Limb (tissue), 2 donors: ENCODE measurements around the gene DDRGK1.
A peak's percentile ranks its signal among the peaks of the same experiment; 100 is the strongest.
"Not testable (repeated sequence)": the region's sequence is repeated elsewhere in the genome, so short reads cannot be mapped to it uniquely, and the experiment has no call there.

Source experiments
- DNase-seq, 2 donors: peaks; one replicate each; pipeline ENCODE4 v3.0.0-alpha.2; 2016; ENCODE audit errors: extremely low spot score in 2 of 2

The DDRGK1 gene

GRCh38 chr20:3183896-3184612 lies 20.4 kb downstream of the DDRGK1 start:
- no peak for DNase-seq

DNA sequence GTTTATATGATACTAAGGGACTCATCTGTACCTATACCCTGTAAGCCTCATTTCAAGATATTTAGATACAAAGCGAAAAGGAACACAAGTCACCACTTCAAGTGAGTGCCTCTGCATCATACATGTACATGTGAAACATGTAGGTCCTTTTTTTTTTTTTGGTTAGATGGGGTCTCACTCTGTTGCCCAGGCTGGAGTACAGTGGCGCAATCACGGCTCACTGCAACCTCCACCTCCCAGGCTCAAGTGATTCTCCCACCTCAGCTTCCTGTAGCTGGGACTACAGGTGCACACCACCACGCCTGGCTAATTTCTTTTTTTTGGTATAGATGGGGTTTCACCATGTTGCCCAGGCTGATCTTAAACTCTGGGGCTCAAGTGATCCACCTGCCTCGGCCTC lies 22.1 kb downstream of the DDRGK1 start:
- DNase-seq, result not testable (repeated sequence)

DNA sequence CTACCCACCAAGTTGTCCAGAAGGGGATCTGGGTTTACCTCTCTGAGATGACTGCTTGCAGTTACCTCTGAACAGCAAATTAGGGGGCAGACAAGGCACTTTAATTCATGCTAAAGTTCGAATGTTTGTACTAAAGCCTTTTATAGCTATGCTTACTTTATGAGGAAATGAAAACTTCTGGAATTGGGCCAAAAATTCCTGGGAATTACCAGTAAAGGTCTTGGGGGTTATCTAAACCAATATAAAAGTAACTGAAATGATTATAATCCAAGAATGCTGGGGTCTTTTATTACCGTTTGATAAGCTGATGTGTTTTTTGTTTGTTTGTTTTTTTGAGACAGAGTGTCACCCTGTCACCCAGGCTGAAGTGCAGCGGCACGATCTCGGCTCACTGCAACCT lies 23.2 kb downstream of the DDRGK1 start:
- DNase-seq, result no peak

DNA sequence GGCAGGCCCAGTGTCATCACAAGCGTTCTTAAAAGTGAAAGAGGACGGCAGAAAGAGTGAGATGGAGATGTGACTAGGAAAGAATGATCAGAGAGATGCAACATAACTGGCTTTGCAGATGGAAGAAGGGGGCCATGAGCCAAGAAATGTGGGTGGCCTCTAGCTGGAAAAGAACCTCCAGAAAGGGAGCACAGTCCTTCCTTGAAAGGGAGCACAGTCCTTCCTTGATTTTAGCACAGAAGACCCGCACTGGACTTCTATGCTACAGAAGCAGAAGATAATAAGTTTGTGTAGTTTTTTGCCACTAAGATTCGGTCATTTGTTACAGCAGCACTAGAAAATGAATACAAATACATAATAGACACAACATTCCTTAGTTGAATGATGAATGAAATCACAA lies 24.2 kb downstream of the DDRGK1 start:
- DNase-seq, result no peak

DNA sequence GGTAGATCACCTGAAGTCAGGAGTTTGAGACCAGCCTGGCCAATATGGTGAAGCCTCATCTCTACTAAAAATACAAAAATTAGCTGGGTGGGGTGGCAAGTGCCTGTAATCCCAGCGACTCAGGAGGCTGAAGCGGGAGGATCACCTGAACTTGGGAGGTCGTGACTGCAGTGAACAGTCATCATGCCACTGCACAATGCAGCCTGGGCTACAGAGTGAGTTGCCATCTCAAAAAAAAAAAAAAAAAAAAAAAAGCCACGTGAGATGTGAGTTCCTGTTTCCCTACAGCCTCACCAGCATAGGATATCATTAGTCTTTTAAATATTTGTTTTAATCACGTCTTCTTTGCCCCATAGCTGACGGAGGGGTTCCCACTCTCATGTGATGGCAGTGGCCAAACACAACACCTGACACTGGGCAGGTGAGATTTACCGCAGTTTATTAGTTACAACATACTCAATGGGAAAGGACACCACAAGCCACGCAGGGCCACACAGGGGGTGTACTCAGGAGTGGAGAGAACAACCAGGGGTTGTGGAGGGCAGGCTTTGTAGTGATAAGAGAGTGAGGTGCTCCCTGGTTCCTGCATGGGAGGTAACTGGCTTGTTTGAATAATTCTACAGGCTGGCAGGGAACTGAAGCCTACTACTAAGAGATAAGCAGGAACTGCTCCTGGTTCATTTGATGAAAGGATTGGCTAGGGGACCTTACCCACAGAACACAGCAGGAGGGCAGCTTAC lies 26.6 kb downstream of the DDRGK1 start:
- DNase-seq, result no peak

GRCh38 chr20:3175270-3175669 lies 29.2 kb downstream of the DDRGK1 start:
- no peak for DNase-seq

GRCh38 chr20:3174442-3175261 lies 29.8 kb downstream of the DDRGK1 start:
- no peak for DNase-seq

DNA sequence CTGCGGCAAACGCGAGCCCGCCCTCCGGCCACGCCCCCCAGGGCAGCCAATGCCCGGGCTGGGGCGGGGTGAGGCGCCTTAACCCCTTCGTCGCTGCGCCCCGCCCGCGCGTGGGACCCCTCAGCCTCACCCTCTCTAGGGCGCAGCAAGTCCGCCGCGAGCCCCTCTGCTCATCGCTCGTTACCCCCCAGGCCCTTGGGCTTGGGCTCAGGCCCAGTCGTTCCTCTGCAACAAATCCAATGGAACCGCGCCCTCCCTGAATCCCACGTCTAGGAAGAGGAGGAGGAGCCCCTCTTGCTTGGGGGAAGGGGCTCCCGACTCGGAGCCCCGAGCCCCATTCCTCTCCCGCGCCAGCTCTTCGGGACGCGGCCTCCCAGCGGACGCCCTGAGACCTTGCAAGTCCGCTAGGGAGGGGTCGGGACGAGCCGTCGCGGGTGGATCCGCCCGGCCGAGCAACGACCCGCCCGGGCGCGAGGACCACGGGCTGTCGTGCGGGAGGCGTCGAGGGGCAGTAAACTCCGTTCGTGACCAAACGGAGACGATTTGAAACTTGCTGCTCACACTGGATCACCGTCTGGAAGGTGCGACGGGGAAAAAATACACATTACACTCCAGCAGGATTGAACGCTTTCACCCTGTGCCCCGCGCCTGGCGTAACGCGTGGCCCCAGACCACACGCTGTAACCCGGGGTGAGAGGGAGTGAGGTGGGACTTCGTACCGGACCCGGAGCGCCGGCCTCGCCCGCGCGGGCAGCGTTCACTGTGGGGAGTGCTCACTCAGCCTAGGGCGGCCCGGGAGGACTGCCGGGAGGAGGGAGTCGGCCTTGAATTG lies 30.7 kb downstream of the DDRGK1 start:
- DNase-seq, result peak; percentile 90 to 96

- peak; percentile 50 to 87 for DNase-seq
Measured at GRCh38 chr20:3172933-3173609, 31.4 kb downstream of the DDRGK1 start, which contains the start of gene LZTS3. Gene LZTS3 (minus strand): TSS chr20:3173549. CDS start chr20:3167163, 6,386 bp downstream.

DNA sequence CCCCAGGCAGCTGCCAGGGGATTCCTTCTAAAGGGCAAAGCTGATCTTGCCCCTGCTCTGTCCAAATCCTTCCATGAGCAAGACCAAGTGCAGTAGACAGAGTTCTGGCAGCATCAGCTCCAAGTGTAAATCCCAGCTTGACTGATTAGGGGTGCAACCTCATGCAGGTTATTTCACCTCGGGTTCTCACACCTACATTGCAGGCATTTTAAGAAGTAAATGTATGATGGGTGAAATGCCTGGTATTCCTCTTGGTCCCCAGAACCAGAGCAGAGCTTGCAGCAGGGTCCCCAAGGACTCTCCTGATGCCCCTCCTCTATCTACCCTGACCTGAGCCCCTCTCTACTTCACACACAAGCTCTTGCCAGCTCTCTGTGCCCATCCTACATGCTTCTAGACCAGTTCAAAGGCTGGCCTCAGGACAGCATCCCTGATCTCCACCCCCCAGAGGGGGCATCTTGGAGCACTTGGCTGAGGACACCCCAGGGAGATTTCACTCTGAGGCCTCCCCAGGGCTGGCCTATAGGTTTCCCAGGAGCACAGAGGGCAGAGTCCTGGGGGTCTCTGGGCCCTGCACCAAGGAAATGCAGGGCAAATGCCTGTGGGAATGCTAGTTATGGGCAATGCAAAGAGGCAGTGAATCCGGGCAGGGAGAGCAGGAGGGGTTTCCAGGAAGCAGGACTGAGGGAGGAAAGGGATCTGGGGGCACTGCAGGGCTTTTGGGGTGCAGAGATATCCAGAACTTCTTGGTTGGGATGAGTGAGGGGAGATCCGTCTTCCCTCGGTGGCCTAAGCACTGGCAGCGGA lies 32.2 kb downstream of the DDRGK1 start:
- no peak for DNase-seq

DNA sequence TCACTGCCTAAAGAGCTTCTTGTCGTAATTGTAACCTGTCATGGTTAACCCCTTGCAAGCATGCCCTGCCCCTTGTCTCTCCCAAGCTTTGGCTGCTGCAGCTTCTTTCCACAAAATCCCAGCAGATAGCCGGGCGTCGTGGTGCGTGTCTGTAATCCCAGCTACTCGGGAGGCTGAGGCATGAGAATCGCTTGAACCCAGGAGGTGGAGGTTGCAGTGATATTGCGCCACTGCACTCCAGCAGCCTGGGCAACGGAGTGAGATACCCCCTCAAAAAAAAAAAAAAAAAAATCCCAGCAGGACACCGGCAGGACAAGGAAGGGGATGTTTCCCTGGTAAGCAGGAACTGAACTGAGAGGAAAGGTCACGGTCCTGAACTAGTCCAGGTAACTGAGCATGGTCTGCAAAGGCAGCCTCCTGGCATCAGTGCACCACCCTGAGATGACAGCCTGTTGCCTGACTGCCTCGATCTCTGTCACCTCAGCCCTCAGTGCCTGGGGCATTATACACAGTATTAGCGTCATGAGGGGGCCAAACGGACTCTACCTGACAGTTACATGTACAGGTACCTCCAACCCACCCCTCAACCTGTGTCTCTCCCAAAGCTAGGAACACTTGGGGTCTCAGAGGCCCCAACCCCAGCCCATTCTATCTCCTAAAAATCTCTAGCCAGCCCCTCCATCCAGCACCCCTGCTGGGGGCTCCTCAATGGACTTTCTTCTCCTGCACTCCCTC lies 32.9 kb downstream of the DDRGK1 start:
- DNase-seq, result no peak

GRCh38 chr20:3168829-3169590 lies 35.5 kb downstream of the DDRGK1 start:
- no peak for DNase-seq

DNA sequence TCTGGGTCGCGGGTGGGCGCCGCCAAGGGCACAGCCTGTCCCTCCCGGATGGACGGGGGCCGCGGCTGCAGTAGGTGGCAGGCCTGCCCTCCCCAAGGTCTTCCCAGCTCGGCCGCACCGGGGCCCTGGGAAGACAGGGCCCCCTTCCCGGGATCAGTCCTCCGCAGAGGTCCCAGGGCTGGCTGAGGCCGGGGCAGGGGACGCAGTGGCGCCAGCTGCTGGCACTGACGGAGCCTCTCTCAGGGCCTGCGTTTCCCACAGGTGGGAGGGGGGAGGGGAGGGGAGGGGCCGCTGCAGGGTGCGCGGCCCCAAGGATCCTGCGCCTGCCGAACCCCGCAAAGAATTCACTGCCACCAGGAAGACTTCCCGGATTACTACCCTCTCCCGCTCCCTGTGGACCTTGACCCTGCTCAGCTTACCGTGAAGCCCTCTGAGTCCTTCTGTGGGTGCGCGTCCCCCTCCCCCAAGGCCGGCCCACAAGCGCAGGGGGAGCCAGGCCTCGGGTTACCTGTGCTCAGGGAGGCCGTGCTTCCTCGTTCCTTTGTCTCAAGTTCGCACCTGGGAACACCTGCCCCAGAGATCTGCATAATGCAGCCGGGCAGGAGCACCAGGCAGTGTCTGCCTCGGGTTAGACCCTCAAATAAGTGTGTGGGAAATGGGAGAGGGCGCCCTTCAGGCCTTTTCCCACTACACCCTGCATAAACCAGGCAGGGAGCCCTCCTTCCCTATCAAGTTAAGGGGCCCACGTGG lies 36.2 kb downstream of the DDRGK1 start:
- no peak for DNase-seq

- no peak for DNase-seq
Measured at GRCh38 chr20:3167738-3168078, 36.8 kb downstream of the DDRGK1 start.

DNA sequence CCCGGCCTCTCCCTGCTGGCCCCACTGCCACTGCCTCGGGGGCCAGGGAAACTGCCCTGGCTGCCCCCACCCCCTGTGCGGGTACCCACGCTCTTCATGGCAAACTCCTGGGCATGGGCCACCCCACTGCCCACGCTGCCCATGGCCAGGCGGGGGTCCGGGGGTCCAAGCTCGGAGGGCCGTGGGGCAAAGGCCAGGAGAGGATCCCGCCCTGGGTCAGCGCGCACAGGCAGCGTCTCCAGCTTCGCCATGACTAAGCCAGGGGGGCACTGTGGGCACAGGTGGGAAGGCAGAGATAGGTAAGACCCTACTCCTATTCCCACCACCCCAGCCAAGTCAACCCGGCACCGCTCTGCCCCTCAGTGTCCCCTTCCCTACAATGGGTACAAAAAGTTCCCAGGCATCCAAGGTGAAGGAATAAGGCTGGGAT lies 37.6 kb downstream of the DDRGK1 start:
- no peak for DNase-seq

GRCh38 chr20:3166338-3166912 lies 38.1 kb downstream of the DDRGK1 start:
- no peak for DNase-seq
